ENCODE data around the gene RUNX1.

The RUNX1 gene

GRCh38 chr21:34890724-34891612 lies 158.1 kb downstream of the RUNX1 start:
- peak; percentile 56 for DNase-seq

GRCh38 chr21:34890470-34890723 lies 158.7 kb downstream of the RUNX1 start:
- DNase-seq = no peak

GRCh38 chr21:34889676-34890469 lies 159.2 kb downstream of the RUNX1 start:
- peak; percentile 85 for DNase-seq

- peak; percentile 81 for DNase-seq
Observed at GRCh38 chr21:34889320-34889675, 159.8 kb downstream of the RUNX1 start.

GRCh38 chr21:34888569-34889319 lies 160.4 kb downstream of the RUNX1 start:
- peak; percentile 95 for DNase-seq

- DNase-seq = peak; percentile 79
Observed at GRCh38 chr21:34887725-34888568, 161.2 kb downstream of the RUNX1 start.

GRCh38 chr21:34887105-34887442 lies 162.0 kb downstream of the RUNX1 start:
- no peak for DNase-seq

- peak; percentile 56 for DNase-seq
Observed at GRCh38 chr21:34886240-34887104, 162.6 kb downstream of the RUNX1 start.

GRCh38 chr21:34885626-34886239 lies 163.4 kb downstream of the RUNX1 start:
- DNase-seq = no peak

GRCh38 chr21:34885125-34885524 lies 164.0 kb downstream of the RUNX1 start:
- no peak for DNase-seq

- no peak for DNase-seq
Observed at GRCh38 chr21:34884346-34884929, 164.7 kb downstream of the RUNX1 start.

- DNase-seq = no peak
Observed at GRCh38 chr21:34883491-34884271, 165.4 kb downstream of the RUNX1 start.

- no peak for DNase-seq
Observed at GRCh38 chr21:34882719-34883131, 166.4 kb downstream of the RUNX1 start.

- no peak for DNase-seq
Observed at GRCh38 chr21:34881839-34882371, 167.2 kb downstream of the RUNX1 start.

- no peak for DNase-seq
Observed at GRCh38 chr21:34881421-34881820, 167.7 kb downstream of the RUNX1 start.

- DNase-seq = no peak
Observed at GRCh38 chr21:34880401-34880800, 168.7 kb downstream of the RUNX1 start.

GRCh38 chr21:34878940-34879339 lies 170.2 kb downstream of the RUNX1 start:
- DNase-seq = no peak

- DNase-seq = no peak
Observed at GRCh38 chr21:34878501-34878900, 170.6 kb downstream of the RUNX1 start.

GRCh38 chr21:34877485-34878128 lies 171.5 kb downstream of the RUNX1 start:
- DNase-seq = no peak
